ENCODE data around the gene KLB. TPM values are rescaled to one million over a fixed set of nuclear protein-coding genes. Genes with fewer than 3 reads are reported as not detected.
A peak's percentile ranks its signal among the peaks of the same experiment; 100 is the strongest.
"Not testable (repeated sequence)": the region's sequence is repeated elsewhere in the genome, so short reads cannot be mapped to it uniquely, and the experiment has no call there.

The KLB gene
- total and polyA plus RNA-seq, 9 donors = under 0.01 to 0.12 (median 0.08) TPM

GRCh38 chr4:39456946-39457763 is 50.4 kb downstream of the KLB start:
- WGBS (ENCODE audit: insufficient coverage) = 91% methylated on average over 4 of the region's 10 CpGs
- Histone ChIP-seq H3K27me3 (ENCODE audit: control insufficient read depth, insufficient read depth, low read length) (no peaks in the 10 kb centered on the region), H3K4me3 (ENCODE audit: low read length) (peak overlapping the region; percentile 94), H3K4me1 (ENCODE audit: control insufficient read depth, insufficient read depth, low read length) (peaks cover 11% of the 10 kb centered on the region), H3K9me3 (replicated peaks; ENCODE audit: control insufficient read depth, low read depth, low read length) (no peaks in the 10 kb centered on the region), H3K36me3 (ENCODE audit: control insufficient read depth, insufficient read depth, low read length) (peaks cover 45% of the 10 kb centered on the region), H3K27ac (ENCODE audit: low read length) (no peak overlapping the region)
- no peak for DNase-seq

DNA sequence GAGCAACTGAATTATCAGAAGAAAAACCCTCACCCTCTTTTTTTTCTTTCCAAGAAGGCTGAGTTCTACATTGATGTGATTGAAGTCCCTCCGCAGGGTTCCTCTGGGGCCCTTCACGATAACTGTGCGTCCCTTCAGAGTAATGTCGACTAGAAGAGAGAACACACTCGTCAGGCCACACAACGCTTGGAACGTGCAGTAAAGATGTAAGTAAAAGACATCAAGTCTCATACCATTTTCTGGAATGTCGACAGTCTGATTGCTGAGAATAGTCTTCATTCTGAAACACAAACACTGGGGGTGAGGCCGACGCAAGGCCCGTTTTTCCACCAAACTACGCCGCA is 51.4 kb downstream of the KLB start:
- 0% methylated on average over 3 of the region's 13 CpGs for WGBS (ENCODE audit: insufficient coverage)
- H3K27ac ChIP-seq (ENCODE audit: low read length) = peak overlapping the region; percentile 97
- H3K4me1 ChIP-seq (ENCODE audit: control insufficient read depth, insufficient read depth, low read length) = peaks cover 11% of the 10 kb centered on the region
- peaks cover 38% of the 10 kb centered on the region for H3K36me3 ChIP-seq (ENCODE audit: control insufficient read depth, insufficient read depth, low read length)
- H3K4me3 ChIP-seq (ENCODE audit: low read length) = peak overlapping the region; percentile 94
- DNase-seq; H3K27me3 ChIP-seq (ENCODE audit: control insufficient read depth, insufficient read depth, low read length); H3K9me3 ChIP-seq (replicated peaks; ENCODE audit: control insufficient read depth, low read depth, low read length): not testable (repeated sequence)

DNA sequence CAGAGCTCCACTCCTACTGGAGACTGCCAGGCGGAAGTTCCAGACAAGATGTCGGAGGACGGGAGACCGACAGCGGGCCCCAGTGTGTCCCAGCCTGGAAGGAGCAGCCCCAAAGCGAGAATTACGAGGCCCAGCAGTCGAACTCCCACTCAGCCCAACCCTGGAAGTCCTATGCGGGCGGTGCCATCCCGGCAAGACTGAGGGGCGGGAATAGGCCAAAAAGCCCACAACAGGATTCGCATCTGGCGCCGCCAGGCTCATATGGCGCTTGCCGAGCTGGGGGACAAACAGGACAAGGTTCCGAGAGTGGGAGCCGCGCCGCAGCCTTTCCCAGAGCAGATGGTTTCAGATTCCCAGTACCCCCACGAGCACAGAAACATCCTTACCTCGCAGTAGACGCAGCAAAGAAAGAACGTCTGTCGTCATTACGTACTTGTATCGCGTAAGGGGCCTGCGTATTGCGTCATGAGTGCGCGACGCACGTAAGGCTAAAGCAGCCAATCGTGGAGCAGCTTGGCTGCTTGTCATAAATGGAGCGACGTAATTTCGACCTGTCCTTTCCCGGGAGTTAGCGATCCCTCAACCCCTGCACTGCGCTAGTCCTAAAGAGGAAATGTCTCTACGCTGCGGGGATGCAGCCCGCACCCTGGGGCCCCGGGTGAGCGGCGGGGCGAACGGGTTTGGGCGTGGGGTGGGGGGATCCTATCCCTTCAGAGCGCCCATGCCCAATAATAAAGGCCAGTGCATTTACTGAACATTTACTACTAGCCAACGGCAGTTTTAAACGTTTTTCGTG is 52.0 kb downstream of the KLB start, which contains the start of the genes LIAS and RPL9:
Gene LIAS, plus strand, starts transcription at position 552 of the 796 bp plus-strand sequence. Its CDS starts 62 bp downstream, at position 614.
Gene RPL9, minus strand, starts transcription at position 418 of the 796 bp plus-strand sequence. CDS start 483 bp downstream, outside the sequence.
- peaks cover 11% of the 10 kb centered on the region for H3K4me1 ChIP-seq (ENCODE audit: control insufficient read depth, insufficient read depth, low read length)
- peak; percentile 99 for DNase-seq
- peak within 1 kb of the TSS; percentile 97 for H3K27ac ChIP-seq (ENCODE audit: low read length)
- peak within 1 kb of the TSS; percentile 94 for H3K4me3 ChIP-seq (ENCODE audit: low read length)
- no peaks in the 10 kb centered on the region for H3K27me3 ChIP-seq (ENCODE audit: control insufficient read depth, insufficient read depth, low read length)
- peaks cover 35% of the 10 kb centered on the region for H3K36me3 ChIP-seq (ENCODE audit: control insufficient read depth, insufficient read depth, low read length)
- H3K9me3 ChIP-seq (replicated peaks; ENCODE audit: control insufficient read depth, low read depth, low read length) = no peaks in the 10 kb centered on the region
- under 1% methylated on average over 40 of the region's 55 CpGs for WGBS (ENCODE audit: insufficient coverage)

DNA sequence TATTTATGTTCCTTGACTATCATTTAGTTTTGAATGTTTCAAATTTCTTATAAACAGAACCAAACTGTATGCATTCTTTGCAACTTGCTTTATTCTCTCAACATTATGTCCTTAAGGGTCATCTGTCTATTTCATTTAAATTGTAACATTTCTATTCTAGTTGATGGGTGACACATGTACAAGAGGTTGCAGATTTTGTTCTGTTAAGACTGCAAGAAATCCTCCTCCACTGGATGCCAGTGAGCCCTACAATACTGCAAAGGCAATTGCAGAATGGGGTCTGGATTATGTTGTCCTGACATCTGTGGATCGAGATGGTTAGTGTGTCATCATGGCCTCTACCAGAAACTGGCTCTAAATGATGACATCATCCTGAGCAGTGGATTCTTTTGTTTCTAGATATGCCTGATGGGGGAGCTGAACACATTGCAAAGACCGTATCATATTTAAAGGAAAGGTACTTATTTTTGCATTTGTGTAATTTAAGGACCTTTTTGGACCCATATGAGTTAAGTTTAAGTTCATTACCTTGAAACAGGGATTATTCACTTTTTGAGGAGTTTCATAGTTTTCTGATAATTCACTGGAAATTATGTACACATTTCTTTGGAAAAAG is 58.3 kb downstream of the KLB start:
- WGBS (ENCODE audit: insufficient coverage) = 80% methylated on average over 1 of the region's 2 CpGs

GRCh38 chr4:39466747-39467146 is 60.0 kb downstream of the KLB start:
- Histone ChIP-seq H3K4me3 (ENCODE audit: low read length) (no peak overlapping the region), H3K36me3 (ENCODE audit: control insufficient read depth, insufficient read depth, low read length) (peaks cover 18% of the 10 kb centered on the region), H3K4me1 (ENCODE audit: control insufficient read depth, insufficient read depth, low read length) (no peaks in the 10 kb centered on the region), H3K27ac (ENCODE audit: low read length) (no peak overlapping the region), H3K9me3 (replicated peaks; ENCODE audit: control insufficient read depth, low read depth, low read length) (no peaks in the 10 kb centered on the region), H3K27me3 (ENCODE audit: control insufficient read depth, insufficient read depth, low read length) (no peaks in the 10 kb centered on the region)
- no CpG with 5 or more reads among the region's 4 CpGs for WGBS (ENCODE audit: insufficient coverage)
- DNase-seq = no peak

More for the DNA sequence above, 58.3 kb downstream of the KLB start:
- H3K9me3 ChIP-seq (replicated peaks; ENCODE audit: control insufficient read depth, low read depth, low read length) = no peaks in the 10 kb centered on the region
- H3K4me3 ChIP-seq (ENCODE audit: low read length) = no peak overlapping the region
- H3K36me3 ChIP-seq (ENCODE audit: control insufficient read depth, insufficient read depth, low read length) = peaks cover 16% of the 10 kb centered on the region
- peaks cover under 1% of the 10 kb centered on the region for H3K4me1 ChIP-seq (ENCODE audit: control insufficient read depth, insufficient read depth, low read length)
- no peak for DNase-seq
- no peak overlapping the region for H3K27ac ChIP-seq (ENCODE audit: low read length)
- H3K27me3 ChIP-seq (ENCODE audit: control insufficient read depth, insufficient read depth, low read length) = no peaks in the 10 kb centered on the region

- DNase-seq = no peak
- H3K9me3 ChIP-seq (replicated peaks; ENCODE audit: control insufficient read depth, low read depth, low read length) = no peaks in the 10 kb centered on the region
- peaks cover 18% of the 10 kb centered on the region for H3K36me3 ChIP-seq (ENCODE audit: control insufficient read depth, insufficient read depth, low read length)
- H3K27me3 ChIP-seq (ENCODE audit: control insufficient read depth, insufficient read depth, low read length) = no peaks in the 10 kb centered on the region
- no CpG with 5 or more reads among the region's 4 CpGs for WGBS (ENCODE audit: insufficient coverage)
- H3K4me1 ChIP-seq (ENCODE audit: control insufficient read depth, insufficient read depth, low read length) = no peaks in the 10 kb centered on the region
- no peak overlapping the region for H3K27ac ChIP-seq (ENCODE audit: low read length)
- H3K4me3 ChIP-seq (ENCODE audit: low read length) = no peak overlapping the region
Measured at GRCh38 chr4:39467464-39467863, 60.7 kb downstream of the KLB start.

GRCh38 chr4:39469429-39470077 is 62.8 kb downstream of the KLB start:
- Histone ChIP-seq H3K4me3 (ENCODE audit: low read length) (no peak overlapping the region), H3K4me1 (ENCODE audit: control insufficient read depth, insufficient read depth, low read length) (no peaks in the 10 kb centered on the region), H3K27ac (ENCODE audit: low read length) (no peak overlapping the region), H3K9me3 (replicated peaks; ENCODE audit: control insufficient read depth, low read depth, low read length) (no peaks in the 10 kb centered on the region), H3K36me3 (ENCODE audit: control insufficient read depth, insufficient read depth, low read length) (peaks cover 19% of the 10 kb centered on the region), H3K27me3 (ENCODE audit: control insufficient read depth, insufficient read depth, low read length) (no peaks in the 10 kb centered on the region)
- 80% methylated on average over 3 of the region's 4 CpGs for WGBS (ENCODE audit: insufficient coverage)
- DNase-seq = peak; percentile 85

GRCh38 chr4:39470402-39470801 is 63.7 kb downstream of the KLB start:
- H3K4me1 ChIP-seq (ENCODE audit: control insufficient read depth, insufficient read depth, low read length) = no peaks in the 10 kb centered on the region
- H3K4me3 ChIP-seq (ENCODE audit: low read length) = no peak overlapping the region
- H3K27ac ChIP-seq (ENCODE audit: low read length) = no peak overlapping the region
- H3K36me3 ChIP-seq (ENCODE audit: control insufficient read depth, insufficient read depth, low read length) = peaks cover 14% of the 10 kb centered on the region
- no peaks in the 10 kb centered on the region for H3K9me3 ChIP-seq (replicated peaks; ENCODE audit: control insufficient read depth, low read depth, low read length)
- no CpG with 5 or more reads among the region's 1 CpG for WGBS (ENCODE audit: insufficient coverage)
- no peaks in the 10 kb centered on the region for H3K27me3 ChIP-seq (ENCODE audit: control insufficient read depth, insufficient read depth, low read length)
- DNase-seq = no peak

- peaks cover 20% of the 10 kb centered on the region for H3K36me3 ChIP-seq (ENCODE audit: control insufficient read depth, insufficient read depth, low read length)
- H3K27me3 ChIP-seq (ENCODE audit: control insufficient read depth, insufficient read depth, low read length) = no peaks in the 10 kb centered on the region
- no peak overlapping the region for H3K27ac ChIP-seq (ENCODE audit: low read length)
- no CpG with 5 or more reads among the region's 3 CpGs for WGBS (ENCODE audit: insufficient coverage)
- H3K4me3 ChIP-seq (ENCODE audit: low read length) = no peak overlapping the region
- no peaks in the 10 kb centered on the region for H3K9me3 ChIP-seq (replicated peaks; ENCODE audit: control insufficient read depth, low read depth, low read length)
- no peak for DNase-seq
- H3K4me1 ChIP-seq (ENCODE audit: control insufficient read depth, insufficient read depth, low read length) = no peaks in the 10 kb centered on the region
Measured at GRCh38 chr4:39472396-39472795, 65.7 kb downstream of the KLB start.
